ENCODE data around the gene CHD8. TPM values are rescaled to one million over a fixed set of nuclear protein-coding genes. Genes with fewer than 3 reads are reported as not detected.

CHD8 gene
- total and polyA plus RNA-seq, 2 donors (not counting 3 experiments of a cell fraction or from before 2014, with no cell fraction given) = 52.3 to 94.3 TPM

DNA sequence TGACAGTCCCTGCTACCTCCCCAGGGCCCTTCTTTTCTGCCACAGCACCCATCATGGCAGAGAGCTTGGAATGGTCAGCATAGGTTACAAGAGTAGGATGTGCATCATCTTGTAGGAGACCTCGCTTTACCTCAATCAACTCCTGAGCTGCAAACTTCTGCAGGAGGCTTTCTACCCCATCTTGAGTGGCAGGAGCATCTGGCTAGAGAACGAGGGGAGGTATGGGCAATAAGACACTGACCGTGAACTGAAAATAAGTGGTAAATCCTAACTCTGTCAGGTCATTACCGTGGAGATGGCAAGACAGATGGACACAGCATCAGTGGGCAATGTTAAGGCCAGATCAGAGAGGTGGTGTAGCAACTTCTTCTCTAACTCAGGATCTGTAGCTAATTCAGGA is 47.5 kb upstream of the CHD8 start:
- no peak overlapping the region for H3K27ac ChIP-seq (ENCODE audit: insufficient read depth, low read depth, low read length)
- peaks cover 45% of the 10 kb centered on the region for H3K79me2 ChIP-seq (ENCODE audit: control insufficient read depth, insufficient read depth, low read length)
- H2AFZ ChIP-seq (ENCODE audit: low read depth, low read length) = no peak overlapping the region
- FAIRE-seq (no peak), DNase-seq (ENCODE audit: low read depth, low spot score) (no peak)
- H3K4me2 ChIP-seq (ENCODE audit: insufficient read depth, low read length) = no peak overlapping the region
- H3K9ac ChIP-seq (replicated peaks; ENCODE audit: extremely low read depth, insufficient read depth, low read length) = no peak overlapping the region
- H3K27me3 ChIP-seq (ENCODE audit: control insufficient read depth in 2 of 2, insufficient read depth in 2 of 2, low read length in 2 of 2) = no peaks in the 10 kb centered on the region
- H3K4me3 ChIP-seq (replicated peaks in 1 of 3; ENCODE audit: insufficient read depth in 1 of 3, low read depth in 1 of 3, low read length in 3 of 3) = no peak overlapping the region
- peaks cover 18 to 30% of the 10 kb centered on the region in 2 experiments for H3K36me3 ChIP-seq (ENCODE audit: control insufficient read depth in 2 of 2, extremely low read depth in 1 of 2, insufficient read depth in 2 of 2, low read length in 2 of 2)
- no TSS peak for BruUV-seq (replicated peaks)
- ChIA-PET POLR2A (no interaction called here), CTCF (interaction anchor here (1.6 kb wide), 1 partner anchor 26 kb away, joined by 5 read pairs; the partner anchor contains the start of genes RAB2B and TOX4)
- H3K9me1 ChIP-seq (replicated peaks; ENCODE audit: control insufficient read depth, extremely low read depth, insufficient read depth, low read length) = no peaks in the 10 kb centered on the region
- dilution Hi-C loops (cut with MboI; ENCODE audit: extremely low pct_ligation_motif_present, low sequenced_read_pairs) (no loop called here), intact Hi-C loops (cut with micrococcal nuclease) (no loop called here)
- no peaks in the 10 kb centered on the region for H3K4me1 ChIP-seq (ENCODE audit: control insufficient read depth, extremely low read depth, insufficient read depth, low read length)
- H3K9me3 ChIP-seq (replicated peaks; ENCODE audit: control insufficient read depth, insufficient read depth, low read length) = no peaks in the 10 kb centered on the region
- H4K20me1 ChIP-seq (replicated peaks; ENCODE audit: control insufficient read depth, extremely low read depth, insufficient read depth, low read length) = no peaks in the 10 kb centered on the region
- no peak for TF ChIP-seq POLR2AphosphoS5 (IDR thresholded peaks at IDR 0.05; ENCODE audit: insufficient read depth, low read depth, low read length)
- TF ChIP-seq, protein P1, sequence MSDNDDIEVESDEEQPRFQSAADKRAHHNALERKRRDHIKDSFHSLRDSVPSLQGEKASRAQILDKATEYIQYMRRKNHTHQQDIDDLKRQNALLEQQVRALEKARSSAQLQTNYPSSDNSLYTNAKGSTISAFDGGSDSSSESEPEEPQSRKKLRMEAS (IDR thresholded peaks at IDR 0.05; ENCODE audit: insufficient read depth, insufficient read length) = no peak
- TF ChIP-seq, protein P2, sequence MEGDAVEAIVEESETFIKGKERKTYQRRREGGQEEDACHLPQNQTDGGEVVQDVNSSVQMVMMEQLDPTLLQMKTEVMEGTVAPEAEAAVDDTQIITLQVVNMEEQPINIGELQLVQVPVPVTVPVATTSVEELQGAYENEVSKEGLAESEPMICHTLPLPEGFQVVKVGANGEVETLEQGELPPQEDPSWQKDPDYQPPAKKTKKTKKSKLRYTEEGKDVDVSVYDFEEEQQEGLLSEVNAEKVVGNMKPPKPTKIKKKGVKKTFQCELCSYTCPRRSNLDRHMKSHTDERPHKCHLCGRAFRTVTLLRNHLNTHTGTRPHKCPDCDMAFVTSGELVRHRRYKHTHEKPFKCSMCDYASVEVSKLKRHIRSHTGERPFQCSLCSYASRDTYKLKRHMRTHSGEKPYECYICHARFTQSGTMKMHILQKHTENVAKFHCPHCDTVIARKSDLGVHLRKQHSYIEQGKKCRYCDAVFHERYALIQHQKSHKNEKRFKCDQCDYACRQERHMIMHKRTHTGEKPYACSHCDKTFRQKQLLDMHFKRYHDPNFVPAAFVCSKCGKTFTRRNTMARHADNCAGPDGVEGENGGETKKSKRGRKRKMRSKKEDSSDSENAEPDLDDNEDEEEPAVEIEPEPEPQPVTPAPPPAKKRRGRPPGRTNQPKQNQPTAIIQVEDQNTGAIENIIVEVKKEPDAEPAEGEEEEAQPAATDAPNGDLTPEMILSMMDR (IDR thresholded peaks at IDR 0.05; ENCODE audit: extremely low read depth in 1 of 2, insufficient read depth in 1 of 2, low read depth in 1 of 2, low read length in 2 of 2) = no peak
- TF ChIP-seq FOS (IDR thresholded peaks at IDR 0.05; ENCODE audit: borderline replicate concordance, insufficient read depth, low read length) = no peak
- no peak for TF ChIP-seq GATA2 (IDR thresholded peaks at IDR 0.05; ENCODE audit: insufficient read depth, insufficient read length, low read depth, low read length)
- no peak for TF ChIP-seq JUN (IDR thresholded peaks at IDR 0.05; ENCODE audit: borderline replicate concordance, insufficient read depth, insufficient read length, low read depth)
- TF ChIP-seq EZH2 (IDR thresholded peaks at IDR 0.05; ENCODE audit: borderline replicate concordance, low read depth, low read length, severe bottlenecking) = no peak
- TF ChIP-seq POLR2A (IDR thresholded peaks at IDR 0.05; ENCODE audit: low read depth, low read length) = no peak
- no peak for TF ChIP-seq MYC (IDR thresholded peaks at IDR 0.05; ENCODE audit: low read depth, low read length)

Measured in endothelial cell of umbilical vein (primary cell).